OCI-LY1 (cell line): ENCODE results near the gene TIMM23.
"Not testable (repeated sequence)": the region's sequence is repeated elsewhere in the genome, so short reads cannot be mapped to it uniquely, and the experiment has no call there.

Experiments used
- H2AFZ ChIP-seq: fragments of 200-600 bp; sonication (generic), shearing (Covaris generic); 2 replicates; pipeline ENCODE4 v1.6.0; 2014; ENCODE audit warnings: antibody characterized with exemption, mild to moderate bottlenecking, low read length
- H3F3A ChIP-seq: fragments of 200-600 bp; sonication (generic), shearing (Covaris generic); 2 replicates; pipeline ENCODE4 v1.6.0; 2014; ENCODE audit warnings: mild to moderate bottlenecking, antibody characterized with exemption, low read length, moderate library complexity; ENCODE audit not compliant: insufficient read depth
- H3K27ac ChIP-seq: fragments of 200-600 bp; sonication (generic); 2 replicates; pipeline ENCODE4 v1.5.1; 2014; ENCODE audit warnings: low read length, mixed run types, mild to moderate bottlenecking, low read depth; ENCODE audit not compliant: poor library complexity, severe bottlenecking
- H3K27me3 ChIP-seq: fragments of 200-600 bp; sonication (generic); 2 replicates; pipeline ENCODE4 v1.6.0; 2014; ENCODE audit warnings: antibody characterized with exemption, mild to moderate bottlenecking, low read length, moderate library complexity; ENCODE audit not compliant: insufficient read depth
- H3K36me3 ChIP-seq: fragments of 200-600 bp; sonication (generic); 2 replicates; pipeline ENCODE4 v1.6.1; 2014; ENCODE audit warnings: mild to moderate bottlenecking, antibody characterized with exemption, low read length, moderate library complexity, mixed read lengths; ENCODE audit not compliant: insufficient read depth
- H3K4me1 ChIP-seq: fragments of 200-600 bp; sonication (generic); 2 replicates; pipeline ENCODE4 v1.5.1; 2014; ENCODE audit warnings: mild to moderate bottlenecking, low read length, moderate library complexity; ENCODE audit not compliant: insufficient read depth, severe bottlenecking
- H3K4me2 ChIP-seq: fragments of 200-600 bp; sonication (generic), shearing (Covaris generic); 2 replicates; pipeline ENCODE4 v1.6.1; 2014; ENCODE audit warnings: low read length
- H3K4me3 ChIP-seq: fragments of 200-600 bp; sonication (generic); 2 replicates; pipeline ENCODE4 v1.5.1; 2014; ENCODE audit warnings: low read length, low read depth, mild to moderate bottlenecking, mixed read lengths; ENCODE audit not compliant: poor library complexity, severe bottlenecking
- H3K79me2 ChIP-seq: fragments of 200-600 bp; shearing (Covaris generic); 2 replicates; pipeline ENCODE4 v1.6.1; 2016; ENCODE audit warnings: mixed run types, low read length, mixed read lengths; ENCODE audit not compliant: insufficient read depth
- H3K9ac ChIP-seq: fragments of 200-600 bp; sonication (generic), shearing (Covaris generic); 2 replicates; pipeline ENCODE4 v1.6.1; 2014; ENCODE audit warnings: mild to moderate bottlenecking, low read length, mixed read lengths
- H3K9me2 ChIP-seq: fragments of 200-600 bp; sonication (generic), shearing (Covaris generic); 2 replicates; pipeline ENCODE4 v1.6.1; 2014; ENCODE audit warnings: low read depth, mild to moderate bottlenecking, low read length, mixed read lengths
- H3K9me3 ChIP-seq: fragments of 200-600 bp; shearing (Covaris generic); 2 replicates; pipeline ENCODE4 v1.6.1; 2014; ENCODE audit warnings: low read length, mixed read lengths
- H4K20me1 ChIP-seq: fragments of 200-600 bp; sonication (generic), shearing (Covaris generic); 2 replicates; pipeline ENCODE4 v1.6.0; 2016; ENCODE audit warnings: mild to moderate bottlenecking, low read length; ENCODE audit not compliant: insufficient read depth
- CTCF ChIP-seq: fragments of 200-600 bp; sonication (generic), shearing (Covaris generic); IDR thresholded peaks from 2 replicates; pipeline ENCODE4 v1.5.1; 2017; ENCODE audit warnings: mild to moderate bottlenecking, antibody characterized with exemption, low read length, moderate library complexity, mixed read lengths
- EZH2 ChIP-seq: fragments of 200-600 bp; sonication (generic), shearing (Covaris generic); IDR thresholded peaks from 2 replicates; pipeline ENCODE4 v1.8.0; 2017; ENCODE audit warnings: borderline replicate concordance, mixed run types, mild to moderate bottlenecking, antibody characterized with exemption, low read length, moderate library complexity, mixed read lengths

Gene TIMM23

GRCh38 chr10:46042527-46042926, 70.2 kb downstream of the TIMM23 start:
- Histone ChIP-seq H3F3A (no peaks in the 10 kb centered on the region), H3K4me3 (no peak overlapping the region), H3K9me2 (no peaks in the 10 kb centered on the region), H3K36me3 (no peaks in the 10 kb centered on the region), H3K27me3 (no peaks in the 10 kb centered on the region), H3K4me1 (no peaks in the 10 kb centered on the region), H2AFZ (no peak overlapping the region), H3K9me3 (no peaks in the 10 kb centered on the region), H4K20me1 (no peaks in the 10 kb centered on the region), H3K4me2 (no peak overlapping the region), H3K9ac (no peak overlapping the region), H3K27ac (no peak overlapping the region), H3K79me2 (no peaks in the 10 kb centered on the region)
- no peak for TF ChIP-seq EZH2
- TF ChIP-seq CTCF: no peak

- no peak within 1 kb of the TSS for H3K4me3 ChIP-seq
- no peaks in the 10 kb centered on the region for H3K36me3 ChIP-seq
- no peak within 1 kb of the TSS for H3K9ac ChIP-seq
- H3K9me2 ChIP-seq: no peaks in the 10 kb centered on the region
- no peaks in the 10 kb centered on the region for H3F3A ChIP-seq
- H4K20me1 ChIP-seq: no peaks in the 10 kb centered on the region
- H3K9me3 ChIP-seq: no peaks in the 10 kb centered on the region
- no peak within 1 kb of the TSS for H2AFZ ChIP-seq
- no peaks in the 10 kb centered on the region for H3K27me3 ChIP-seq
- H3K4me1 ChIP-seq: no peaks in the 10 kb centered on the region
- no peak within 1 kb of the TSS for H3K27ac ChIP-seq
- no peaks in the 10 kb centered on the region for H3K79me2 ChIP-seq
- H3K4me2 ChIP-seq: no peak within 1 kb of the TSS
- no peak for TF ChIP-seq CTCF
- TF ChIP-seq EZH2: no peak
These were observed 74.0 kb downstream of the TIMM23 start, which contains the start of gene MSMB for GRCh38 chr10:46046261-46046660. TSS of gene MSMB (minus strand) at chr10:46046269. CDS start at chr10:46046237, 32 bp downstream.

- no peak for TF ChIP-seq EZH2
- no peak for TF ChIP-seq CTCF
- Histone ChIP-seq H2AFZ (no peak overlapping the region), H3K27ac (no peak overlapping the region), H3K36me3 (no peaks in the 10 kb centered on the region), H3K9me2 (no peaks in the 10 kb centered on the region), H3K27me3 (no peaks in the 10 kb centered on the region), H3F3A (no peaks in the 10 kb centered on the region), H3K9me3 (no peaks in the 10 kb centered on the region), H4K20me1 (no peaks in the 10 kb centered on the region), H3K9ac (no peak overlapping the region), H3K4me1 (no peaks in the 10 kb centered on the region), H3K79me2 (no peaks in the 10 kb centered on the region), H3K4me3 (no peak overlapping the region), H3K4me2 (no peak overlapping the region)
These were observed 75.9 kb downstream of the TIMM23 start for GRCh38 chr10:46048152-46048551.

- not testable (repeated sequence) for H3K27ac ChIP-seq, H3K4me2 ChIP-seq, H2AFZ ChIP-seq, H3K27me3 ChIP-seq, H3K36me3 ChIP-seq, H3K9me2 ChIP-seq, H3K9ac ChIP-seq, H3F3A ChIP-seq, H3K4me3 ChIP-seq, H3K9me3 ChIP-seq, H4K20me1 ChIP-seq, H3K4me1 ChIP-seq, H3K79me2 ChIP-seq
These were observed 77.2 kb downstream of the TIMM23 start for GRCh38 chr10:46049497-46049831.
